Measurements from ENCODE around the gene ATXN1. TPM values are rescaled to one million over a fixed set of nuclear protein-coding genes. Genes with fewer than 3 reads are reported as not detected.

ATXN1 gene
- total RNA-seq, 4 donors from 2014 or later, result 48.7 to 166 (median 105) TPM

DNA sequence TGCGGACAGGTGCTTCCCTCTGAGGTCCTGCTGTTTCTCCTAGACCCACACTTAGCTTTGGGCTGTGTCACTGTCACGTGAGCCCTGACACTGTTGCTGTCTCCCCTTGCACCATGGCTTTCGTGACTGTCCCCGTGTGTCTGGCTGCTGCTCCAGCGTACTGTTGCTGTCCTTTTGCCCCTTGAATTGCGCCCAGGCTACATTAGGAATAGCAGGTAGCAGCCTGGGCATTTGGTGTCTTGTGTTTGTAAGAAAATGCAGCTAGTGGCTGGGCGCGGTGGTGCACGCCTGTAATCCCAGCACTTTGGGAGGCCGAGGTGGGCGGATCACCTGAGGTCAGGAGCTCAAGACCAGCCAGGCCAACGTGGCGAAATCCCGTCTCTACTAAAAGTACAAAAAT, 476.8 kb downstream of the ATXN1 start:
- H3K9me3 ChIP-seq, result no peaks in the 10 kb centered on the region
- no peak overlapping the region for H3K27ac ChIP-seq
- WGBS, 2 donors (ENCODE audit: low coverage in 1 of 2), result 73 to 91% methylated on average over 2 to 14 of the region's 14 CpGs
- intact Hi-C loops (cut with DNase I; ENCODE audit: low total_unique reads) (no loop called here), in situ Hi-C loops (cut with MboI; ENCODE audit: low pct_ligation_motif_present in 1 of 4, low pct_unique_long_range_greater_than_20kb in 1 of 4, low sequenced_read_pairs in 3 of 4) (no loop called here)
- H3K4me1 ChIP-seq, result no peaks in the 10 kb centered on the region
- no peak for TF ChIP-seq EP300 (IDR thresholded peaks at IDR 0.05; ENCODE audit: low read depth)
- no peaks in the 10 kb centered on the region for H3K27me3 ChIP-seq
- no peak for DNase-seq
- H3K4me3 ChIP-seq, result no peak overlapping the region
- H3K36me3 ChIP-seq, result no peaks in the 10 kb centered on the region

DNA sequence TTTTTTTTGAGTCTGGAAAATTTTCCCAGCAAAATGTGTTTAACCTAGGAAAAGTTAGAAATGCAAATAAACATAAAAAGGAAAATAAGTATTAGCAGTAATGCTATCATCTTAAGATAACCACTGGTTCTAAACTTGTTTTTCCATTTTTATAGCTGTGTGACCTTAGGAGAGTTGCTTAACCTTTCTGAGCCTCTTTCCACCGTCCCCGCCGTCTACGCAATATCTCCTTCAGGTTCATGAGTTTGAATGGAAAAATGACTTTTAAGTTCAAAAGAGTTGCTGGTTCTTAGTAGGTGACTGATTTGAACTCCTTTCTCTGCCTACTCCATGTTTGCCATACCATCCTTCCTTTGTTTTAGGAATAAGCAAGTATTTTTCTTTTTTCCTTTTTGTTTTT, 478.9 kb downstream of the ATXN1 start:
- Histone ChIP-seq H3K27ac (no peak overlapping the region), H3K36me3 (no peaks in the 10 kb centered on the region), H3K9me3 (no peaks in the 10 kb centered on the region), H3K4me3 (no peak overlapping the region), H3K27me3 (no peaks in the 10 kb centered on the region), H3K4me1 (peaks cover 0 to 7% (median 3%) of the 10 kb centered on the region in 4 donors)
- TF ChIP-seq, protein P1, sequence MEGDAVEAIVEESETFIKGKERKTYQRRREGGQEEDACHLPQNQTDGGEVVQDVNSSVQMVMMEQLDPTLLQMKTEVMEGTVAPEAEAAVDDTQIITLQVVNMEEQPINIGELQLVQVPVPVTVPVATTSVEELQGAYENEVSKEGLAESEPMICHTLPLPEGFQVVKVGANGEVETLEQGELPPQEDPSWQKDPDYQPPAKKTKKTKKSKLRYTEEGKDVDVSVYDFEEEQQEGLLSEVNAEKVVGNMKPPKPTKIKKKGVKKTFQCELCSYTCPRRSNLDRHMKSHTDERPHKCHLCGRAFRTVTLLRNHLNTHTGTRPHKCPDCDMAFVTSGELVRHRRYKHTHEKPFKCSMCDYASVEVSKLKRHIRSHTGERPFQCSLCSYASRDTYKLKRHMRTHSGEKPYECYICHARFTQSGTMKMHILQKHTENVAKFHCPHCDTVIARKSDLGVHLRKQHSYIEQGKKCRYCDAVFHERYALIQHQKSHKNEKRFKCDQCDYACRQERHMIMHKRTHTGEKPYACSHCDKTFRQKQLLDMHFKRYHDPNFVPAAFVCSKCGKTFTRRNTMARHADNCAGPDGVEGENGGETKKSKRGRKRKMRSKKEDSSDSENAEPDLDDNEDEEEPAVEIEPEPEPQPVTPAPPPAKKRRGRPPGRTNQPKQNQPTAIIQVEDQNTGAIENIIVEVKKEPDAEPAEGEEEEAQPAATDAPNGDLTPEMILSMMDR (IDR thresholded peaks at IDR 0.05), result no peak
- no peak for TF ChIP-seq EP300 (IDR thresholded peaks at IDR 0.05; ENCODE audit: low read depth)
- TF ChIP-seq POLR2A (IDR thresholded peaks at IDR 0.05), result no peak
- TF ChIP-seq POLR2AphosphoS5 (IDR thresholded peaks at IDR 0.05), result no peak
- intact Hi-C loops (cut with DNase I; ENCODE audit: low total_unique reads), result no loop called here
- in situ Hi-C loops (cut with MboI; ENCODE audit: low pct_ligation_motif_present in 1 of 4, low pct_unique_long_range_greater_than_20kb in 1 of 4, low sequenced_read_pairs in 3 of 4), result no loop called here
- no peak for DNase-seq
- 96% methylated on average over 4 of the region's 4 CpGs; no CpG with 5 or more reads in 1 of the 2 donors for WGBS, 2 donors (ENCODE audit: low coverage in 1 of 2)

DNA sequence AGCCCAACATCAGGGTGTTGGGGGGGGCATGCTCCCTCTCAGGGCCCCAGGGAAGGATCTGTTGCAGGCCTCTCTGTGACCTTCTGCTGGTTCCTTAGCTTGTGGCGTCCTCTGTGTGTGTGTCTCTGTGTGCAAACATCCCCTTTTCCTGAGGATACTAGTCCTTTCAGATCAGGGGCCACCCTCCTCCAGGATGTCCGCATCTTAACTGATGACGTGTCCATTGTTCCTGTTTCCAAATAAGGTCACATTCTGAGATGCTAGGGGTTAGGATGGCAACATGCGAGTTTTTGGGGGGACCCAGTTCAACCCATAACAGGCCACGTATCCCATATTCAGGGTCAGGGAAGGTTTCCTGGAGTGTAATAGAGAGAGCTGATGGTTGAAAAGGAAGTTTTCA, 482.0 kb downstream of the ATXN1 start:
- no peak overlapping the region for H3K4me3 ChIP-seq
- 87 to 92% methylated on average over 2 to 5 of the region's 5 CpGs for WGBS, 2 donors (ENCODE audit: low coverage in 1 of 2)
- TF ChIP-seq POLR2AphosphoS5 (IDR thresholded peaks at IDR 0.05) (no peak), EP300 (IDR thresholded peaks at IDR 0.05; ENCODE audit: low read depth) (no peak), POLR2A (IDR thresholded peaks at IDR 0.05) (no peak)
- TF ChIP-seq, protein P1 (IDR thresholded peaks at IDR 0.05), result no peak
- H3K27me3 ChIP-seq, result no peaks in the 10 kb centered on the region
- intact Hi-C loops (cut with DNase I; ENCODE audit: low total_unique reads) (no loop called here), in situ Hi-C loops (cut with MboI; ENCODE audit: low pct_ligation_motif_present in 1 of 4, low pct_unique_long_range_greater_than_20kb in 1 of 4, low sequenced_read_pairs in 3 of 4) (no loop called here)
- H3K36me3 ChIP-seq, result no peaks in the 10 kb centered on the region
- no peaks in the 10 kb centered on the region for H3K9me3 ChIP-seq
- H3K4me1 ChIP-seq, result peaks cover 0 to 14% (median 3%) of the 10 kb centered on the region in 4 donors
- DNase-seq, result no peak
- no peak overlapping the region for H3K27ac ChIP-seq

DNA sequence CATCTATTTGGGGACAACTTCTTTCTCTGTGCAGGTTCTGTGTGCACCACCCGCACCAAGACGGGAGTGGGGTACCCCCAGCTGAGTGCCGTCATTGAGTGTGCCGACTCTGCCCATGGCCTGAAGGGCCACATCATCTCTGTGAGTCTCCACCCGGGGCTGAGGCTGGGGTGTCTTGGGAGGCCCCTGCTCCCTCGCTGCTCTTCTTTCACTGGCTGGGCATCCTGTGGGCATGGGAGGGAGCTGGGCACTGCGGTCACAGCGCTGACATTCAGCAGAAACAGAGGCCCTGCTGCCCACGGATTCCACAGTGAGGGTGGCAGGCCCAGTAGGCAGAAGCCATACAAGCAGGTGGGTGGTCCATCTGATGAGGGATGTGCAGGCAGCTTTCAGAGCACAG, 482.5 kb downstream of the ATXN1 start:
- Histone ChIP-seq H3K4me1 (peaks cover 0 to 14% (median 3%) of the 10 kb centered on the region in 4 donors), H3K36me3 (no peaks in the 10 kb centered on the region), H3K27me3 (no peaks in the 10 kb centered on the region), H3K4me3 (no peak overlapping the region), H3K27ac (no peak overlapping the region), H3K9me3 (no peaks in the 10 kb centered on the region)
- WGBS, 2 donors (ENCODE audit: low coverage in 1 of 2), result 94% methylated on average over 9 of the region's 9 CpGs; no CpG with 5 or more reads in 1 of the 2 donors
- no peak for DNase-seq
- no peak for TF ChIP-seq EP300 (IDR thresholded peaks at IDR 0.05; ENCODE audit: low read depth)
- intact Hi-C loops (cut with DNase I; ENCODE audit: low total_unique reads), result no loop called here
- in situ Hi-C loops (cut with MboI; ENCODE audit: low pct_ligation_motif_present in 1 of 4, low pct_unique_long_range_greater_than_20kb in 1 of 4, low sequenced_read_pairs in 3 of 4), result no loop called here

DNA sequence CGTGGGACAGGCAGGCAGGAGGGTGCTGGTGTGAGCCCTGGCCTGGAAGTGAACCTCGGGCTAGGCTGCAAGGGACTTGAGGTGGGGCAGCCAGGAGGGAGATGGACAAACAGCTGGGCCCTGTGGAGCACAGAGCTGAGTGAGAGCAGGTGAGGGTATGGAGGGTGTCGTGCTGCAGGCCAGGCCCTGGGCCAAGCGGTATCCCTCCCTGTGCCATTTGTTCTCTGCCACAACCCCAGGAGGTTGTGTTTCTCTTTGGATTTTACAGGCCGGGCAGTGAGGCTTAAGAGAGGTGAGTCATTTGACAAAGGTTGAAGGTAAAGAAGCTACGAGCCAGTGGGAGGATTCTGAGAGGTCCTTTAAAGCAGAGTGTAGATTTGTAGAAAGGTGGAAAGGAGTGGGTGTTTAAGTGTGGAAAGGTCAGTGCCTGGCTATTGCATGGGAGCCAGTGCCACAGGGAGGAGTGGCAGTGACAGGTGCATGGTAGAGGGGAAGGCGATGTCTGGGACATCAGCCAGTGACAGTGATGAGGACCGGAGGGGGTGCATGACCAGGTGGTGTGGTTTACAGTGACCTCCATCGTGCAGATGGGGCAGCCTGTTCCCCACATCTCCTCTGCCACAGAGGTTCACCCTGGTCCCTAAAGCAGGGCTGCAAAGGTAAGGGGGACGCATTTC, 483.1 kb downstream of the ATXN1 start:
- Histone ChIP-seq H3K27ac (no peak overlapping the region), H3K36me3 (no peaks in the 10 kb centered on the region), H3K4me1 (peaks cover 0 to 15% (median 5%) of the 10 kb centered on the region in 4 donors), H3K9me3 (no peaks in the 10 kb centered on the region), H3K27me3 (no peaks in the 10 kb centered on the region), H3K4me3 (no peak overlapping the region)
- in situ Hi-C loops (cut with MboI; ENCODE audit: low pct_ligation_motif_present in 1 of 4, low pct_unique_long_range_greater_than_20kb in 1 of 4, low sequenced_read_pairs in 3 of 4), result no loop called here
- DNase-seq, result no peak
- 80 to 93% methylated on average over 4 to 10 of the region's 10 CpGs for WGBS, 2 donors (ENCODE audit: low coverage in 1 of 2)
- intact Hi-C loops (cut with DNase I; ENCODE audit: low total_unique reads), result no loop called here
- no peak for TF ChIP-seq POLR2A (IDR thresholded peaks at IDR 0.05)
- no peak for TF ChIP-seq POLR2AphosphoS5 (IDR thresholded peaks at IDR 0.05)
- TF ChIP-seq EP300 (IDR thresholded peaks at IDR 0.05; ENCODE audit: low read depth), result no peak

Data from transverse colon (tissue), 4 donors.